HepG2 (cell line): ENCODE data around the gene WIPF2. TPM values are rescaled to one million over a fixed set of nuclear protein-coding genes. Genes with fewer than 3 reads are reported as not detected.

Experiments used
- ARHGAP35 ChIP-seq: sonication (generic); formaldehyde crosslinking; IDR thresholded peaks from 2 replicates; pipeline ENCODE4 v1.9.0; 2022; ENCODE audit warnings: mild to moderate bottlenecking, inconsistent platforms, moderate library complexity, missing genetic modification reagents, borderline replicate concordance
- KDM2A ChIP-seq: sonication (generic); formaldehyde crosslinking; IDR thresholded peaks from 2 replicates; pipeline ENCODE4 v1.4.0; 2020; ENCODE audit warnings: low read depth, missing genetic modification reagents, borderline replicate concordance
- KDM5A ChIP-seq: fragments of 200-600 bp; sonication (generic); IDR thresholded peaks from 2 replicates; pipeline ENCODE4 v1.7.0; 2018; ENCODE audit warnings: antibody characterized with exemption, mild to moderate bottlenecking, low read length, borderline replicate concordance
- PREB ChIP-seq: sonication (generic); formaldehyde crosslinking; IDR thresholded peaks from 2 replicates; pipeline ENCODE4 v1.4.0; 2020; ENCODE audit warnings: missing genetic modification reagents
- SNRNP70 ChIP-seq: fragments of 200-400 bp; formaldehyde crosslinking; IDR thresholded peaks from 2 replicates; pipeline ENCODE4 v1.6.1; 2017; ENCODE audit warnings: mild to moderate bottlenecking, low read depth, low read length, moderate library complexity
- TIGD3 ChIP-seq: sonication (generic); formaldehyde crosslinking; IDR thresholded peaks from 2 replicates; pipeline ENCODE4 v1.5.1; 2020; ENCODE audit warnings: mild to moderate bottlenecking, missing genetic modification reagents, borderline replicate concordance
- YEATS4 ChIP-seq: sonication (generic); formaldehyde crosslinking; IDR thresholded peaks from 2 replicates; pipeline ENCODE4 v1.4.0; 2020; ENCODE audit warnings: missing genetic modification reagents, borderline replicate concordance
- ZNF414 ChIP-seq: sonication (generic); formaldehyde crosslinking; IDR thresholded peaks from 2 replicates; pipeline ENCODE4 v1.5.0; 2020; ENCODE audit warnings: missing genetic modification reagents
- ZNF496 ChIP-seq: sonication (generic); formaldehyde crosslinking; IDR thresholded peaks from 2 replicates; pipeline ENCODE4 v1.8.1; 2023; ENCODE audit warnings: mild to moderate bottlenecking, moderate library complexity, missing genetic modification reagents; ENCODE audit not compliant: insufficient replicate concordance
- ZNF570 ChIP-seq: sonication (generic); formaldehyde crosslinking; IDR thresholded peaks from 2 replicates; pipeline ENCODE4 v1.4.0; 2020; ENCODE audit warnings: mild to moderate bottlenecking, missing genetic modification reagents, borderline replicate concordance
- ZNF597 ChIP-seq: sonication (generic); formaldehyde crosslinking; IDR thresholded peaks from 2 replicates; pipeline ENCODE4 v1.5.0; 2020; ENCODE audit warnings: missing genetic modification reagents
- polyA plus RNA-seq, 8 experiments: library from polyadenylated mRNA; depleted of rRNA in 3 of 8; stranded (reverse) in 7 of 8; unstranded in 1 of 8; fragments of >200 nt; fragmentation: Illumina TruSeq in 4 of 8; extraction: Trizol in 4 of 8; gene quantifications; 2 replicates each; pipeline versions ENCODE4 v1.2.1 to v1.2.3, GENCODE V29; 2011 to 2016; ENCODE audit warnings: low read depth in 4 of 8, missing spikeins in 1 of 8, mixed read lengths in 1 of 8; ENCODE audit not compliant: insufficient read depth in 1 of 8
- total RNA-seq, 5 experiments: library from RNA; depleted of rRNA; stranded (reverse); fragments of >200 nt; fragmentation: Illumina TruSeq; extraction: Trizol; gene quantifications; 2 replicates each; pipeline ENCODE4 v1.2.3, GENCODE V29; 2016; ENCODE audit warnings: low read depth in 1 of 5
- TF ChIP-seq, protein P1 (sequence below): sonication (generic); formaldehyde crosslinking; IDR thresholded peaks from 2 replicates; pipeline ENCODE4 v1.4.0; 2020; ENCODE audit warnings: mild to moderate bottlenecking, missing genetic modification reagents
- TF ChIP-seq, protein P2 (sequence below): sonication (generic); formaldehyde crosslinking; IDR thresholded peaks from 2 replicates; pipeline ENCODE4 v1.4.0; 2020; ENCODE audit warnings: missing genetic modification reagents, borderline replicate concordance
- TF ChIP-seq, protein P3 (sequence below): sonication (generic); formaldehyde crosslinking; IDR thresholded peaks from 2 replicates; pipeline ENCODE4; 2020; ENCODE audit warnings: missing genetic modification reagents, mild to moderate bottlenecking, borderline replicate concordance

The WIPF2 gene
- total and polyA plus RNA-seq, 2 of the 13 experiments (the other 11 are each of a cell fraction or from before 2014, with no cell fraction given) = 7.2 to 10.8 TPM

- TF ChIP-seq ZNF597 (CRISPR knock-in tag) (no peak), ZNF414 (CRISPR knock-in tag) (no peak), SNRNP70 (no peak), KDM2A (CRISPR knock-in tag) (peak; percentile 50; the same call in 1 of the 2 replicates), ARHGAP35 (CRISPR knock-in tag) (peak; percentile 49; the same call in 1 of the 2 replicates), TIGD3 (CRISPR knock-in tag) (no peak), YEATS4 (CRISPR knock-in tag) (peak; percentile 83), PREB (CRISPR knock-in tag) (no peak), ZNF570 (CRISPR knock-in tag) (0 out of 2 replicates have a peak, but pooled peaks have one; percentile 67), KDM5A (no peak), ZNF496 (no peak)
- TF ChIP-seq, protein P1, sequence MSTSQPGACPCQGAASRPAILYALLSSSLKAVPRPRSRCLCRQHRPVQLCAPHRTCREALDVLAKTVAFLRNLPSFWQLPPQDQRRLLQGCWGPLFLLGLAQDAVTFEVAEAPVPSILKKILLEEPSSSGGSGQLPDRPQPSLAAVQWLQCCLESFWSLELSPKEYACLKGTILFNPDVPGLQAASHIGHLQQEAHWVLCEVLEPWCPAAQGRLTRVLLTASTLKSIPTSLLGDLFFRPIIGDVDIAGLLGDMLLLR = no peak
- TF ChIP-seq, protein P2, sequence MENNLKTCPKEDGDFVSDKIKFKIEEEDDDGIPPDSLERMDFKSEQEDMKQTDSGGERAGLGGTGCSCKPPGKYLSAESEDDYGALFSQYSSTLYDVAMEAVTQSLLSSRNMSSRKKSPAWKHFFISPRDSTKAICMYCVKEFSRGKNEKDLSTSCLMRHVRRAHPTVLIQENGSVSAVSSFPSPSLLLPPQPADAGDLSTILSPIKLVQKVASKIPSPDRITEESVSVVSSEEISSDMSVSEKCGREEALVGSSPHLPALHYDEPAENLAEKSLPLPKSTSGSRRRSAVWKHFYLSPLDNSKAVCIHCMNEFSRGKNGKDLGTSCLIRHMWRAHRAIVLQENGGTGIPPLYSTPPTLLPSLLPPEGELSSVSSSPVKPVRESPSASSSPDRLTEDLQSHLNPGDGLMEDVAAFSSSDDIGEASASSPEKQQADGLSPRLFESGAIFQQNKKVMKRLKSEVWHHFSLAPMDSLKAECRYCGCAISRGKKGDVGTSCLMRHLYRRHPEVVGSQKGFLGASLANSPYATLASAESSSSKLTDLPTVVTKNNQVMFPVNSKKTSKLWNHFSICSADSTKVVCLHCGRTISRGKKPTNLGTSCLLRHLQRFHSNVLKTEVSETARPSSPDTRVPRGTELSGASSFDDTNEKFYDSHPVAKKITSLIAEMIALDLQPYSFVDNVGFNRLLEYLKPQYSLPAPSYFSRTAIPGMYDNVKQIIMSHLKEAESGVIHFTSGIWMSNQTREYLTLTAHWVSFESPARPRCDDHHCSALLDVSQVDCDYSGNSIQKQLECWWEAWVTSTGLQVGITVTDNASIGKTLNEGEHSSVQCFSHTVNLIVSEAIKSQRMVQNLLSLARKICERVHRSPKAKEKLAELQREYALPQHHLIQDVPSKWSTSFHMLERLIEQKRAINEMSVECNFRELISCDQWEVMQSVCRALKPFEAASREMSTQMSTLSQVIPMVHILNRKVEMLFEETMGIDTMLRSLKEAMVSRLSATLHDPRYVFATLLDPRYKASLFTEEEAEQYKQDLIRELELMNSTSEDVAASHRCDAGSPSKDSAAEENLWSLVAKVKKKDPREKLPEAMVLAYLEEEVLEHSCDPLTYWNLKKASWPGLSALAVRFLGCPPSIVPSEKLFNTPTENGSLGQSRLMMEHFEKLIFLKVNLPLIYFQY = peak; percentile 31; the same call in 1 of the 2 replicates
- TF ChIP-seq, protein P3, sequence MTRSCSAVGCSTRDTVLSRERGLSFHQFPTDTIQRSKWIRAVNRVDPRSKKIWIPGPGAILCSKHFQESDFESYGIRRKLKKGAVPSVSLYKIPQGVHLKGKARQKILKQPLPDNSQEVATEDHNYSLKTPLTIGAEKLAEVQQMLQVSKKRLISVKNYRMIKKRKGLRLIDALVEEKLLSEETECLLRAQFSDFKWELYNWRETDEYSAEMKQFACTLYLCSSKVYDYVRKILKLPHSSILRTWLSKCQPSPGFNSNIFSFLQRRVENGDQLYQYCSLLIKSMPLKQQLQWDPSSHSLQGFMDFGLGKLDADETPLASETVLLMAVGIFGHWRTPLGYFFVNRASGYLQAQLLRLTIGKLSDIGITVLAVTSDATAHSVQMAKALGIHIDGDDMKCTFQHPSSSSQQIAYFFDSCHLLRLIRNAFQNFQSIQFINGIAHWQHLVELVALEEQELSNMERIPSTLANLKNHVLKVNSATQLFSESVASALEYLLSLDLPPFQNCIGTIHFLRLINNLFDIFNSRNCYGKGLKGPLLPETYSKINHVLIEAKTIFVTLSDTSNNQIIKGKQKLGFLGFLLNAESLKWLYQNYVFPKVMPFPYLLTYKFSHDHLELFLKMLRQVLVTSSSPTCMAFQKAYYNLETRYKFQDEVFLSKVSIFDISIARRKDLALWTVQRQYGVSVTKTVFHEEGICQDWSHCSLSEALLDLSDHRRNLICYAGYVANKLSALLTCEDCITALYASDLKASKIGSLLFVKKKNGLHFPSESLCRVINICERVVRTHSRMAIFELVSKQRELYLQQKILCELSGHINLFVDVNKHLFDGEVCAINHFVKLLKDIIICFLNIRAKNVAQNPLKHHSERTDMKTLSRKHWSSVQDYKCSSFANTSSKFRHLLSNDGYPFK = no peak; the same call in 1 of the 2 replicates
Observed at GRCh38 chr17:40316571-40317344, 97.7 kb downstream of the WIPF2 start (continued).
